Esophagus muscularis mucosa (tissue), 4 donors: ENCODE measurements around the gene ARMC2. TPM values are rescaled to one million over a fixed set of nuclear protein-coding genes. Genes with fewer than 3 reads are reported as not detected.
A peak's percentile ranks its signal among the peaks of the same experiment; 100 is the strongest.

Experiments
- DNase-seq: peaks from one replicate; pipeline ENCODE4 v3.0.0-alpha.2; 2017; ENCODE audit errors: extremely low spot score
- H3K27ac ChIP-seq, 4 donors: fragments of 200-600 bp; sonication (generic); replicated peaks in 1 of 4; 1 replicate in 3 of 4; 2 replicates in 1 of 4; pipeline ENCODE4 v1.5.1; 2016 to 2019; ENCODE audit warnings: mild to moderate bottlenecking in 1 of 4
- H3K27me3 ChIP-seq, 4 donors: fragments of 200-600 bp; sonication (generic); one replicate each; pipeline versions ENCODE4 v1.5.1 to v1.6.0; 2016 to 2019
- H3K36me3 ChIP-seq, 4 donors: fragments of 200-600 bp; sonication (generic); one replicate each; pipeline ENCODE4 v1.5.1; 2016 to 2019
- H3K4me1 ChIP-seq, 4 donors: fragments of 200-600 bp; sonication (generic); one replicate each; pipeline ENCODE4 v1.5.1; 2016 to 2019
- H3K4me3 ChIP-seq, 4 donors: fragments of 200-600 bp; sonication (generic); 1 replicate in 2 of 4; 2 replicates in 2 of 4; pipeline ENCODE4 v1.5.1; 2016 to 2019; ENCODE audit warnings: mild to moderate bottlenecking in 4 of 4, moderate library complexity in 1 of 4
- H3K9me3 ChIP-seq, 4 donors: fragments of 200-600 bp; sonication (generic); 1 replicate in 3 of 4; 2 replicates in 1 of 4; pipeline ENCODE4 v1.5.1; 2016 to 2019
- EP300 ChIP-seq: sonication (generic); formaldehyde crosslinking; IDR thresholded peaks from one replicate; pipeline ENCODE4 v1.6.1; 2017; ENCODE audit warnings: antibody characterized with exemption
- POLR2A ChIP-seq: fragments of 450-650 bp; IDR thresholded peaks from one replicate; pipeline ENCODE4 v1.6.1; 2017; ENCODE audit warnings: antibody characterized with exemption, moderate library complexity, mild to moderate bottlenecking, low read depth
- POLR2AphosphoS5 ChIP-seq, 2 donors: sonication (generic); formaldehyde crosslinking; IDR thresholded peaks; one replicate each; pipeline ENCODE4 v1.6.1; 2017; ENCODE audit warnings: antibody characterized with exemption in 2 of 2
- WGBS: methylation state at CpG from one replicate; pipeline ENCODE4 v1.1.5; 2018; 5-methylcytosine and 5-hydroxymethylcytosine counted together
- intact Hi-C: fragments of 100-400 bp; cut with DNase I; formaldehyde crosslinking; loops from one replicate; pipeline ENCODE4 v1.15.1; 2023
- total RNA-seq, 4 donors: library from RNA; depleted of rRNA; stranded (reverse); fragments of >200 nt; gene quantifications; one replicate each; pipeline versions ENCODE4 v1.1.0 to v1.2.1, GENCODE V29; 2016
- TF ChIP-seq, protein P1 (sequence below), 3 experiments: fragments of 200-600 bp in 2 of 3; fragments of 450-650 bp in 1 of 3; sonication (generic) in 2 of 3; IDR thresholded peaks; one replicate each; pipeline ENCODE4 v1.5.1; 2017 to 2019; ENCODE audit warnings: antibody characterized with exemption in 3 of 3, mild to moderate bottlenecking in 2 of 3, moderate library complexity in 1 of 3

The ARMC2 gene
- total RNA-seq, 4 donors from 2014 or later, result 2.1 to 5.1 (median 3.2) TPM

DNA sequence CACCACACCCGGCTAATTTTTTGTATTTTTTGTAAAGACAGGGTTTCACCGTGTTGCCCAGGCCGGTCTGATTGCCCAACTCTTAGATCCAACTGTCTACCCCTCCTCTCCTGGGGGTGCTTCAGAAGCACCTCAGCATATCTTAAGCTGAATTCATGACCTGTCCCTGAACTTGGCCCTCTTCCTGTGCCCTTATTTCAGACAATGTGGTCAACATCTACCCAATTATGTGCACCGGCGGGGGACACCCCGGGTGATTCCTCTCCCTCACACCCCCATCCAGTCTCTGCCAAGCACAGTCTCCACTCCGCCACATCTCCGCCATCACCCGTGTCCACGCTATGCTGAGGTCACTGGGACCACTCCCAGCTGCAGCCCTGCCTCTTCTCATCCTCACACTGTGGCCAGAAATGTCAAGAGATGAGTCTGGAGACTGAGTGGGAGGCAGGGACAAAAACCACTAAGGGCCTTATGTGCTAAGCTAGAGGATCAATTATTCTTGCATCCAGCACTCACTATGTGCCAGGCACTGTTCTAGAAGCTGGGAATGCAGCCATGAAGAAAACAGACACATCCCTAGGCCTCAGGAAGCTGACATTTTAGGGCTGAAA is 111.9 kb downstream of the ARMC2 start:
- peak overlapping the region; percentile 4 to 71 (median 70) for H3K27ac ChIP-seq
- intact Hi-C loops, result no loop called here
- no peak for DNase-seq

DNA sequence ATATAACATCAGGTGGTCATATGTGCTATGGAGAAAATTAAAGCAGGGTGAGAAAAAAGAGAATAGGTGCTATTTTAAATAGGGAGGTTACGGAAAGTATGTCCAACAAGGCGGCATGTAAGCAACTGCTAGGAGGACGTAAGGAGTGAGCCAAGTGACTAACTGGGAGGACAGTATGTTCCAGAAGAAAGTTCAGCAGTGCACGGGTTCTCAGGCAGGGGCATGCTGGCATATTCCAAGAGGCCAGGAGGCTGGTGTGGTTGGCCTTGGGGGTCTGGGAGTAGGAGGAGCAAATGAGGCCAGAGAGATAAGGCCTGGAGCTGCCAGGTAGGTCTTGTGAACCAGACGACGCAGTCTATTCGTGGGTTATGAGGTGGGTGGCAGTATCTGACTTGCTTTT is 112.4 kb downstream of the ARMC2 start:
- DNase-seq, result no peak
- WGBS, result 67% methylated on average over 7 of the region's 7 CpGs
- Histone ChIP-seq H3K36me3 (no peaks in the 10 kb centered on the region), H3K9me3 (no peaks in the 10 kb centered on the region), H3K4me3 (no peak overlapping the region), H3K27me3 (no peaks in the 10 kb centered on the region), H3K4me1 (peaks cover 0 to 51% (median 40%) of the 10 kb centered on the region in 4 donors), H3K27ac (peak overlapping the region; percentile 70 to 71 (median 71))
- TF ChIP-seq POLR2AphosphoS5 (IDR thresholded peaks at IDR 0.05), result peak; percentile 68 to 82
- peak; percentile 79 for TF ChIP-seq EP300
- TF ChIP-seq POLR2A, result no peak
- TF ChIP-seq, protein P1, sequence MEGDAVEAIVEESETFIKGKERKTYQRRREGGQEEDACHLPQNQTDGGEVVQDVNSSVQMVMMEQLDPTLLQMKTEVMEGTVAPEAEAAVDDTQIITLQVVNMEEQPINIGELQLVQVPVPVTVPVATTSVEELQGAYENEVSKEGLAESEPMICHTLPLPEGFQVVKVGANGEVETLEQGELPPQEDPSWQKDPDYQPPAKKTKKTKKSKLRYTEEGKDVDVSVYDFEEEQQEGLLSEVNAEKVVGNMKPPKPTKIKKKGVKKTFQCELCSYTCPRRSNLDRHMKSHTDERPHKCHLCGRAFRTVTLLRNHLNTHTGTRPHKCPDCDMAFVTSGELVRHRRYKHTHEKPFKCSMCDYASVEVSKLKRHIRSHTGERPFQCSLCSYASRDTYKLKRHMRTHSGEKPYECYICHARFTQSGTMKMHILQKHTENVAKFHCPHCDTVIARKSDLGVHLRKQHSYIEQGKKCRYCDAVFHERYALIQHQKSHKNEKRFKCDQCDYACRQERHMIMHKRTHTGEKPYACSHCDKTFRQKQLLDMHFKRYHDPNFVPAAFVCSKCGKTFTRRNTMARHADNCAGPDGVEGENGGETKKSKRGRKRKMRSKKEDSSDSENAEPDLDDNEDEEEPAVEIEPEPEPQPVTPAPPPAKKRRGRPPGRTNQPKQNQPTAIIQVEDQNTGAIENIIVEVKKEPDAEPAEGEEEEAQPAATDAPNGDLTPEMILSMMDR (IDR thresholded peaks at IDR 0.05), result no peak
- intact Hi-C loops, result no loop called here

More for the DNA sequence above, 111.9 kb downstream of the ARMC2 start:
- Histone ChIP-seq H3K27me3 (no peaks in the 10 kb centered on the region), H3K36me3 (no peaks in the 10 kb centered on the region), H3K4me1 (peaks cover 0 to 51% (median 40%) of the 10 kb centered on the region in 4 donors), H3K4me3 (no peak overlapping the region), H3K9me3 (no peaks in the 10 kb centered on the region)
- TF ChIP-seq POLR2AphosphoS5 (IDR thresholded peaks at IDR 0.05), result no peak
- TF ChIP-seq EP300, result no peak
- no peak for TF ChIP-seq POLR2A
- TF ChIP-seq, protein P1 (IDR thresholded peaks at IDR 0.05), result no peak
- 95% methylated on average over 10 of the region's 10 CpGs for WGBS

- no peaks in the 10 kb centered on the region for H3K27me3 ChIP-seq
- H3K9me3 ChIP-seq, result no peaks in the 10 kb centered on the region
- no peaks in the 10 kb centered on the region for H3K36me3 ChIP-seq
- TF ChIP-seq, protein P1 (IDR thresholded peaks at IDR 0.05), result no peak
- TF ChIP-seq EP300 (no peak), POLR2AphosphoS5 (IDR thresholded peaks at IDR 0.05) (no peak), POLR2A (no peak)
- DNase-seq, result no peak
- WGBS, result 98% methylated on average over 14 of the region's 14 CpGs
- no peak overlapping the region for H3K4me3 ChIP-seq
- peaks cover under 1 to 51% (median 40%) of the 10 kb centered on the region in 4 donors for H3K4me1 ChIP-seq
- H3K27ac ChIP-seq, result peak overlapping the region; percentile 70 to 71 (median 71)
- intact Hi-C loops, result no loop called here
Measured at GRCh38 chr6:108961077-108961476, 112.9 kb downstream of the ARMC2 start.

GRCh38 chr6:108961985-108962384 is 113.8 kb downstream of the ARMC2 start:
- H3K4me1 ChIP-seq, result peaks cover 10 to 51% (median 42%) of the 10 kb centered on the region in 4 donors
- DNase-seq, result no peak
- no peaks in the 10 kb centered on the region for H3K9me3 ChIP-seq
- H3K27me3 ChIP-seq, result no peaks in the 10 kb centered on the region
- TF ChIP-seq POLR2AphosphoS5 (IDR thresholded peaks at IDR 0.05) (peak; percentile 58 to 73), EP300 (peak; percentile 63), POLR2A (no peak)
- intact Hi-C loops, result no loop called here
- H3K27ac ChIP-seq, result peak overlapping the region; percentile 70 to 71 (median 71)
- 24% methylated on average over 6 of the region's 6 CpGs for WGBS
- no peaks in the 10 kb centered on the region for H3K36me3 ChIP-seq
- no peak overlapping the region for H3K4me3 ChIP-seq

GRCh38 chr6:108966251-108966650 is 118.0 kb downstream of the ARMC2 start:
- H3K4me3 ChIP-seq, result no peak overlapping the region
- no peak for DNase-seq
- H3K27ac ChIP-seq, result no peak overlapping the region
- no peaks in the 10 kb centered on the region for H3K27me3 ChIP-seq
- 93% methylated on average over 5 of the region's 5 CpGs for WGBS
- TF ChIP-seq, protein P1 (IDR thresholded peaks at IDR 0.05), result no peak
- TF ChIP-seq EP300 (no peak), POLR2A (no peak), POLR2AphosphoS5 (IDR thresholded peaks at IDR 0.05) (no peak)
- no peaks in the 10 kb centered on the region for H3K36me3 ChIP-seq
- H3K9me3 ChIP-seq, result no peaks in the 10 kb centered on the region
- intact Hi-C loops, result no loop called here
- H3K4me1 ChIP-seq, result peaks cover 15 to 24% (median 18%) of the 10 kb centered on the region in 4 donors
